HG03558 (cell line): ENCODE results near the gene TTC12.

Experiments
- ATAC-seq: cut with Tn5 transposase; IDR thresholded peaks from one replicate; pipeline ENCODE4 v1.9.1; 2021; ENCODE audit warnings: moderate number of reproducible peaks; ENCODE audit not compliant: unreplicated experiment; ENCODE audit errors: extremely low read depth

TTC12 gene

GRCh38 chr11:113370634-113371033, 56.3 kb downstream of the TTC12 start:
- ATAC-seq: no peak

GRCh38 chr11:113372309-113372708, 57.9 kb downstream of the TTC12 start:
- ATAC-seq: no peak

GRCh38 chr11:113373306-113373705, 58.9 kb downstream of the TTC12 start:
- ATAC-seq: no peak

DNA sequence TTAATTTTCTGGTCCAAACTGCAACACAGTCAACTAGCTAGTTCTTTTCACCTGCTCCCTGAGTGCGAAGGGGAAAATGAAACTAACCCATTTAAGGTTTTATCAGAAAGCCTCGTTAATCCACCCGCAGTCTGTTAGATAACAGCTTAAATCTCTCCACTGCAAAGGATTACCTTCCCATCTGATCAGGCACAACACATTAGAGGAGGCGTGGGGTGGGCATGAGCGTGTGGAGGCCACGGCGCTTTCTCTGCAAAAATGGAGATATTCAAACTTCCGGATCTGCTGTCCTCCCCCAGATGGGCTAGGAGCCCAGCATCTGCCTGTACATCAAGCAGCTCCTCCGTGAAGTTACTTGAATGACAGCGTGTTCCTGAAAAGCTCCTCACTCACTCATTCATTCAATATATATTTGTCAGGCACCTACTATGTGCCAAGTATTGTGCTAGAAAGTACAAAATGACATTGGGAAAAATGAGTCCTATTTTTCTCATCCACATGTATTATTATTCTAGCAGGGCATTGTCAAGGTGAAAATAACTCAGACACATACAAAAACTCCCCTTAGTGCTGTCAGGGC, 59.7 kb downstream of the TTC12 start:
- ATAC-seq: no peak

- ATAC-seq: no peak
Observed at GRCh38 chr11:113375402-113375801, 61.0 kb downstream of the TTC12 start.

DNA sequence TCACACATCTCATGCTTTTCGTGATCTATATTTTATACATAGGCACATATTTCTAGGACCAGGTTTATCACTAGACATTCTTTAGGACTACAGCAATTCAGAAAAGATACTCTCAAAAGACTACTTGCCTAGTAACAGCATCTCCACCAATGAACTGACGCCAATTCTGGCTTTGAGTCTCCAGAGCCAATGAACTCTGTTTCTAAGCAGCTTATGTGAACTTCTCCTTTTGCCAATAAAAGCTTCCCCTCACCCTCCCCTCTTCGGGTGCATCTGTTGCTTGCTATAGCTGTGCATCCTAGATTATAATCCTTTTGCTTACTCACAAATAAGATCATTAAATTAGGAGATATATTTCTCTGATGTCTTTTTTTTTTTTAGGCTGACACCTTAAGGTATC, 61.8 kb downstream of the TTC12 start:
- no peak for ATAC-seq

- ATAC-seq: no peak
Observed at GRCh38 chr11:113377681-113378412, 63.5 kb downstream of the TTC12 start.

GRCh38 chr11:113378692-113379091, 64.3 kb downstream of the TTC12 start:
- ATAC-seq: no peak

- no peak for ATAC-seq
Observed at GRCh38 chr11:113382121-113382520, 67.7 kb downstream of the TTC12 start.

- ATAC-seq: no peak
Observed at GRCh38 chr11:113384551-113384950, 70.2 kb downstream of the TTC12 start.

DNA sequence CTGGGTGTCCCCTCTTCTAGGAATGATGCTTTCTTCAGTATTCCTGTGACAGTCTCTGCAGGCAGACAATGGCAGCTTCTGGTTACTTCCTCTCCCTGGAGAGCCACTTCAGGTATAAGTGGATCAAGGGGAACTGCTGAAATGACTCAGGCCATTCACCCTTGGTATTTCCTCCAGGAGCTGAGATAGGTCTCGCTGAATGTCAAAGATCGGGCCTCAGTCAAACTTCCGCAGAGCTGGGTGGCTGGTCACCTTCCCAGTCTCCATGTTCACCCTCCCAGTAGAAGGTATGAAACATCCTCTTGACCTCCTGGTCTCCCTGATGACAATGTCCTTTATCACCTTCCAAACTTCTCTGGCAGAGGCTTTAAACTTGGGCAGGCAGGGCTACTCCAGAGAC, 71.4 kb downstream of the TTC12 start:
- no peak for ATAC-seq

GRCh38 chr11:113386866-113387265, 72.5 kb downstream of the TTC12 start:
- ATAC-seq: no peak

- ATAC-seq: no peak
Observed at GRCh38 chr11:113387605-113388211, 73.3 kb downstream of the TTC12 start, which contains the start of gene ANKK1. TSS of gene ANKK1 (plus strand) at chr11:113387779. CDS start at chr11:113387885, 106 bp downstream.

GRCh38 chr11:113389272-113389671, 74.9 kb downstream of the TTC12 start:
- ATAC-seq: no peak

DNA sequence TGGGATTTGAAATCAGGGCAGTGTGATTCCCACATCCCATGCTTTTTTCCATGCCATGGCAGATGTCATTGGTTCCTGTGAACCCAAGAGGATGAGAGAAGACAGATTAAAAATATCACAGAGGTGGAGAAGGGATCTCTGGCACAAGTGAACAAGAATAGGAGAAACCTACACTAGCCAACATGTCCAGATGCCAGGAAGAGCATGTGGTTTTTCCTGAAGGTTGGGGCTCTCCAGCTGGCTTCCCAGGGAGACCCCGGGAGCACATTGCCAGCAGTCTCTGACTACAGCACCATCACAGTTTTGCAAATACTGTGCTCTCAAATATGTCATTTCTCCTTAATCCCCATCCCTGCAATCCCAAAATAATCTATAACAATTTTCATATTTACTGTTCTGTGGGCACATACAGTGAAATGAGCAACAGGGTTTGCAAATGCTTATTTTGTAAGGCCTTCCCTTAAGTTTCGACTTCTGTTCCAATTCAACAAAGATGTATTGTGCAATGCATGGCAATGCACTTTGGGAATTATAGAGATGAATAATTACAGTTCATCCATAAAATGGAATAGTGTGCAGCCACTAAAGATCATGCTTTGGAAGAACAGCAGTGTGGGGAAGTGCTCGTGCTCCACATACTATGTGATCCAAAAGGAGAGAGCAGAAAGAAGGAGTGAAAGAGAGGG, 78.0 kb downstream of the TTC12 start:
- no peak for ATAC-seq

DNA sequence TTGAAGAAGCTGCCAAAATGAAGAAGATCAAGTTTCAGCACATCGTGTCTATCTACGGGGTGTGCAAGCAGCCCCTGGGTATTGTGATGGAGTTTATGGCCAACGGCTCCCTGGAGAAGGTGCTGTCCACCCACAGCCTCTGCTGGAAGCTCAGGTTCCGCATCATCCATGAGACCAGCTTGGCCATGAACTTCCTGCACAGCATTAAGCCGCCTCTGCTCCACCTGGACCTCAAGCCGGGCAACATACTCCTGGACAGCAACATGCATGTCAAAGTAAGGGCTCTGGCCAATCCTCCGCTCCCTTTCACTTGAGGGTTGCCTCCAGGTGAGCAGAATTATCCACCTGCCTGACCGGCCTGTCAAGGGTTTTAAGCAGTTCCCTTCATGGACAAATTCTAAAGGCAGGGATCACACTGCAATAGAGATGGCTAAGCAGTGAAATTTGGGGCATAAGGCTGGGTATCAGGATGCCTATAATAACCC, 79.2 kb downstream of the TTC12 start:
- no peak for ATAC-seq

GRCh38 chr11:113394919-113395318, 80.5 kb downstream of the TTC12 start:
- ATAC-seq: no peak

DNA sequence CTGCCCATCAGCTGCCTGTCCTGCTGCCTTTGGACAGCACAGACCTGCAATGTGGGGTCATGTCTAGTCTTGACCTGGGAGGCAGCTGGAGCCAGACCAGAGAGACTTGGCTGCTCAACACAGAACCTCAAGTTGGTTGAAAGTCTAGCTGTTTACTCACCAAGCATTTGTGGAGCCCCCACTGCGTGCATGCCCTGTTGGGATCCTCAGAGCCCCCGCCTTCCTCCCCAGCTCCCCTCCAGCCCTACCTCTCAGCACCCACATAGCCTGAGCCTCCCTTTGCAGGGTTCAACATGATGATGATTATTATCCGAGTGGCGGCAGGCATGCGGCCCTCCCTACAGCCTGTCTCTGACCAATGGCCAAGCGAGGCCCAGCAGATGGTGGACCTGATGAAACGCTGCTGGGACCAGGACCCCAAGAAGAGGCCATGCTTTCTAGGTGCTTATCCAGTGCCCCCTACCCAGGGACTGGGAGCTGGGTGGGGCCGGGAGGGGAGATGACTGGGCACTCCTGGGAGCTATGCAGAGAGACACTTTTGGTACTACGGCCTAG, 81.5 kb downstream of the TTC12 start:
- no peak for ATAC-seq

DNA sequence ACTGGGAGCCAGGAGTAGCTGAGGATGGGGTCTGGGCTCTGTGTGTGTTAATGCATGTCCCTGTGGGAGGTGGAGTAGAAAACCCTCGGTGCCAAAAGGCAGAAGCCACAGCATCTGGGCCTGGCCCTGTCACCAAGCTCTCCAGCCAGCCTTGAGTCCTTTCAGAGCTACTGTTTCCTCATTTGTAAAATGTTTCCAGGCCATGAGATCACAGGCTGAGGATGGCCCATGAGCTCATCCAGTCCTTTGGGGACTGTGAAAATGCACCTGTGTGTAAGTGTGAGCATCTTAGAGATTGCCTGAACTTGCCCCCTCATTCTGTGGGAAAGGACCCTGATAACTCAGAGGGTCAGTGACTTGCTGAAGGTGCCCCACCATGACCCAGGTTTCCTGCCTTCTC, 82.3 kb downstream of the TTC12 start:
- ATAC-seq: no peak

GRCh38 chr11:113397212-113397611, 82.8 kb downstream of the TTC12 start:
- ATAC-seq: no peak

DNA sequence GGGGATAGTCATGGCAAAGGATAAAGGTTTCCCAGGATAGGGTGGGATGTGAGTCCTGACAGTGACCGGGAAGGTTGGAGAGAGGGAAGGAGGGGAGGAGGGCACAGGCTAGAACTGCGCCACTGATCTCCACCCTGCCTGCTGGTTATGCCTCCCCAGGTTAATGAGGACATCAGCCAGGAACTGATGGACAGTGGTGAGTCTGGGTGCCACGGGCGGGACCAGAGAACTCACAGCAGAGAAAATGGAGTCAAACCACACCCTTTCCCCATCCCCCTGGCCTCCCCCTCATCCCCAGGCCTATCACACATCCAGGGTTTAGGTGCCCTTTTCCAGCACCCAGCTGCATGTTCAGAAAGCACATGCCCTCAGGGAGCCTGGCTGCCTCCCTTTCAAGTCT, 83.4 kb downstream of the TTC12 start:
- no peak for ATAC-seq
